GM12865 (cell line): ENCODE measurements around the gene OR51B2.

Source experiments
- DNase-seq: peaks from one replicate; pipeline ENCODE4 v3.0.0; 2010; ENCODE audit warnings: low read depth
- H3K4me3 ChIP-seq: 2 replicates; pipeline ENCODE4 v1.5.1; 2011; ENCODE audit warnings: mild to moderate bottlenecking, low read depth, low read length, control low read depth
- CTCF ChIP-seq: IDR thresholded peaks from 2 replicates; pipeline ENCODE4 v1.5.1; 2011; ENCODE audit warnings: low read length, control low read depth, low read depth, inconsistent platforms; ENCODE audit not compliant: insufficient read depth; ENCODE audit errors: missing control alignments

Gene OR51B2

DNA sequence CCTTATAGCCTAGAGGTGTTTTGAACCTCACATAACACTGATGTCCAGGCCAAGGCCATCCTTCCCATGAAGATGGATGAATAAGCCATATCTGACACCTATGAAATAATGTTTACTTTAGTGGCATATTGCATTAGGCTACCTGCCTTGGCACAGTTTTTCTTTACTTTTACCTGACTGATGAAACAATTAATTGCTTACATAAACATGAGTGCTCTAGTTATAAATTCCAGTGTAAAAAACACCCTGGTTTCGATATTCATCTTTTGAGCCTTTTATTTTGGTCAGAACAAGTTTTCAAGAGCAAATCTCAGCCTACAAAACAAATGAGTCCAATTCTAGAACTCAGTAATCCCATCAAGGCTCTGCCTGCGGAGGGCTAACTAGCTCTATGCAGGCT lies 47.4 kb downstream of the OR51B2 start:
- H3K4me3 ChIP-seq, result no peak overlapping the region
- TF ChIP-seq CTCF, result no peak
- no peak for DNase-seq

GRCh38 chr11:5275369-5276110 lies 48.6 kb downstream of the OR51B2 start:
- no peak for DNase-seq
- TF ChIP-seq CTCF, result no peak
- H3K4me3 ChIP-seq, result no peak overlapping the region

GRCh38 chr11:5274395-5274794 lies 49.7 kb downstream of the OR51B2 start:
- DNase-seq, result no peak
- no peak for TF ChIP-seq CTCF
- H3K4me3 ChIP-seq, result no peak overlapping the region
